ENCODE results near the gene DMD.

DMD gene

DNA sequence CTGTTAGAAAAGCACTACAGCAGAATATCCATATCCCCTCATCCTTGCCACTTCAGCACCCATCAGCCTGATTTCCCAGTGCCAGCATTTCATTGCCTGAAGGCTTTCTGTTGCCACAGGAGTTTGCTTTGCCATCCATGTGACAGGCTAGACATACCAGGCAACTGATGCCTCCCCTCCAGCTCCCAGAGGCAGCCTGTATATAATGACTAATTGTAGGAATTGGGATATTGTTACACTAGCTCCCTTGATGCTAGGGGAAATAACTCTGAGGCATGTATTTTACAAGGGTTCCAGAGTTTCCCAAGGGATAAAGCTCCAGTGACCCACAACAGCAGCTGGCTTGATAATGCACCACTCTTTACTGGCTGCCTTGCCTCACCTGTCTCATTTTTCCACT lies 1531.5 kb downstream of the DMD start:
- TF ChIP-seq CTCF (IDR thresholded peaks at IDR 0.05; ENCODE audit: low read depth, low read length) = no peak
- no peak for DNase-seq (ENCODE audit: low read depth in 2 of 2)

DNA sequence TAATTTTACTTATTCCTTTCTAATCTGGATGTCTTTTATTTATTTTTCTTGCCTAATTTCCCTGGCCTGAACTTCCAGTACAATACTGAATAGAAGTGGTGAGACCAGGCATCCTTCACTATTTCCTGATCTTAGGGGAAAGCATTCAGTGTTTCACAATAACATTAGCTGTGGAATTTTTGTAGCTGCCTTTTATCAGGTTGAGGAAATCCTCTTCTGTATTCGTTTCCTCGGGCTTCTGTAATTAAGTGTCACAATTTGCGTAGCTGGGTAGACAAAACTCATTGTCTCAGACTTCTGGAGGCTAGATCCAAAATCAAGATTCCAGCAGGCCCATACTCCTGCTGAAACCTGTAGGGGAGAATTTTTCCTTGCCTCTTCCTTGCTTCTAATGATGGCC lies 1541.1 kb downstream of the DMD start:
- TF ChIP-seq CTCF (IDR thresholded peaks at IDR 0.05; ENCODE audit: low read depth, low read length) = no peak
- peak; percentile 0 to 67 for DNase-seq (ENCODE audit: low read depth in 2 of 2)
- H3K4me3 ChIP-seq (replicated peaks in 1 of 2; ENCODE audit: low read depth in 2 of 2, low read length in 2 of 2) = no peak overlapping the region

More for the DNA sequence above, 1531.5 kb downstream of the DMD start:
- no peak overlapping the region for H3K4me3 ChIP-seq (replicated peaks in 1 of 2; ENCODE audit: low read depth in 2 of 2, low read length in 2 of 2)

- TF ChIP-seq CTCF (IDR thresholded peaks at IDR 0.05; ENCODE audit: low read depth, low read length) = no peak
- DNase-seq (ENCODE audit: low read depth in 2 of 2) = no peak
- no peak overlapping the region for H3K4me3 ChIP-seq (replicated peaks in 1 of 2; ENCODE audit: low read depth in 2 of 2, low read length in 2 of 2)
These were observed 1545.9 kb downstream of the DMD start for GRCh38 chrX:31665454-31665853.

DNA sequence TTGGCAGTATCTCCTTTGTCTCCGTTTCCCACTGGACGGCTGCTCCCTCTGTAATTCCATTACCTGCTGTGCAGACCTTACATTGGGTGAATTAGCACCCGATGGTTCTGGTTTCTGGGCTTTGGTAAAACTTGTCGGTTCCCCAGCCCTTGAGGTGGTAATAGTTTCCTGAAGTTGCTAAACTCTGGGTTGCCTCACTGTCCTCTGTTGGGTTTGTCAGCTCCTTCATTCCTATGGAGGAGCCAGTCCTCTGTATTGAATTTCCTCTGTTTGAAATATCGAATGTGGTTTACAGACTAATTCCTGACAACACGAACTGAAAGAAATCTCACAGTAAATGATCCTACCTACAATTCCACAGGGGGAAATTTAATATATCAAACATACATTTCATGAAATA lies 1548.2 kb downstream of the DMD start:
- no peak for DNase-seq (ENCODE audit: low read depth in 2 of 2)
- no peak overlapping the region for H3K4me3 ChIP-seq (replicated peaks in 1 of 2; ENCODE audit: low read depth in 2 of 2, low read length in 2 of 2)
- no peak for TF ChIP-seq CTCF (IDR thresholded peaks at IDR 0.05; ENCODE audit: low read depth, low read length)

- no peak for TF ChIP-seq CTCF (IDR thresholded peaks at IDR 0.05; ENCODE audit: low read depth, low read length)
- no peak for DNase-seq (ENCODE audit: low read depth in 2 of 2)
These were observed 1550.0 kb downstream of the DMD start for GRCh38 chrX:31661280-31661810.

GRCh38 chrX:31658360-31658759 lies 1553.0 kb downstream of the DMD start:
- peak; percentile 35 for TF ChIP-seq CTCF (IDR thresholded peaks at IDR 0.05; ENCODE audit: low read depth, low read length)
- no peak overlapping the region for H3K4me3 ChIP-seq (replicated peaks in 1 of 2; ENCODE audit: low read depth in 2 of 2, low read length in 2 of 2)
- peak; percentile 43 to 52 for DNase-seq (ENCODE audit: low read depth in 2 of 2)

More at GRCh38 chrX:31661280-31661810, 1550.0 kb downstream of the DMD start:
- H3K4me3 ChIP-seq (replicated peaks in 1 of 2; ENCODE audit: low read depth in 2 of 2, low read length in 2 of 2) = no peak overlapping the region

DNA sequence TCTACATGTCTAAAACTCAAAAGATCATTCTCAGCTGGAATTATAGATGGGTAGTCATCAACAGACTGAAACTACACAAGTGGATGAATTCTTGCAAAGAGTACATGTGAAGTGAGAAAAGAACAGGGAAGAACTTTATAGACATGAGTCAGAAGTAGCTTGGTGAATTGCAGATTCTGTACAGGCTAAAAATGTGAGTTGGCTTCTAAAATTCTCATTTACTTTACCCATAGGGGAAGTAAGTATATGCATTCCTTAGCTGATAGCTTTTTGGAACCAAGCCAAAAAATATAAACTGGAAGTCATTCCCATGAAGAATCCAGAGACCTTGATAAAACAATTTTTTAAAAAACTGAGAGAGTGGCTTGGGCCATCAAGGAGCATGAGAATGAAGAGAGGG lies 1555.3 kb downstream of the DMD start:
- no peak overlapping the region for H3K4me3 ChIP-seq (replicated peaks in 1 of 2; ENCODE audit: low read depth in 2 of 2, low read length in 2 of 2)
- DNase-seq (ENCODE audit: low read depth in 2 of 2) = peak; percentile 39 to 43
- no peak for TF ChIP-seq CTCF (IDR thresholded peaks at IDR 0.05; ENCODE audit: low read depth, low read length)
